ENCODE data around the gene INPP4A. TPM values are rescaled to one million over a fixed set of nuclear protein-coding genes. Genes with fewer than 3 reads are reported as not detected.

The INPP4A gene
- polyA plus RNA-seq, 3 donors, result 3.5 to 6.9 (median 4.9) TPM

DNA sequence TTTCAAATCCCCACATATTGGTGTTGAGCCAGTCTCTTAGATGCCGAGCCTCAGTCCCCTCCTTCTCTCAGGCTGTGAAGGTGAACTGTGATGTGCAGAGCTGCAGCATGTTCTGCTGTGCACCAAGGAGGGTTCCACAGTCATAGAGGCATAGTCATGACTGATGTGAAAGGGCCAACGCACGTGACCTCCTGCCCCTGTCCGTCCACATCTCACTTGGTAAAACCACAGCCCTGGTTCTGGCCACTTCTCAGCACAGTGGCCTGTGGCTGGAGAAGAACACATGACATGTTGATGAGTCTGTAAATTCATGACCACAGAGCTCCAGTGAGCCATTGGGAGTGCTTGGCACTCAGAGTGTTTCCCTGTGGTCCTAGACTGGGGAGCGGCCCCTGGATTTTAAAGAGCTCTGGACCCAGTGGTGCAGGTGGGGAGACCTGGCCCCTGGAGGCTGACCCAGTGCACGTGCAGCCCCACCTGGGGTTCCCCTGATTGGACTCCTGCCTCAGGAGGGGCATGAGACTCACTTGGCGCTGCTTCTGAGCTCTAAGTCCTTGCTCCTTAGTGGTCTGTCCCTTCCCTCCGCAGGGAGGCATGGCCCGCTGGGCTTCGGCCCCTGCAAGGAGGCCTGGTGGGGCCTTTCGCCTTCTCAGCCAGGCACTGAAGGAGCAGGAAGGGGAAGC, 25.3 kb downstream of the INPP4A start:
- 94 to 96% (median 95%) methylated on average over 11 of the region's 11 CpGs for WGBS, 3 donors

DNA sequence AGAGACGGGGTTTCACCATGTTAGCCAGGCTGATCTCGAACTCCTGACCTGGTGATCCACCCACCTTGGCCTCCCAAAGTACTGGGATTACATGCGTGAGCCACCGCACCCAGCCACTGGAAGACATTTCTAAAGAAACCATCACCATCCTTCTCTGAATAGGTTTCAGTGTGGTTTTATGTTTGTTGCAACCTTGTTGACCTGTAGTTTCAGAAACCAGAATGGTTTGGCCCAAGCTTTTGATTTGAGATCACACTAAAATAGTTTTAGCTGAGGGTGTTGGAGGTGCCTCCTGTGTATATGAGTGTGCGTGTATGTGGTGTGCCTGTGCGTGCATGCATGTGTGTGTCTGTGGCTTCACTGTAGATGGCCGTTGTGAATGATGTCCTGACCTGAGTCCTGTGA, 26.2 kb downstream of the INPP4A start:
- 88 to 92% (median 89%) methylated on average over 7 of the region's 7 CpGs for WGBS, 3 donors
- no peak overlapping the region for H3K27ac ChIP-seq (ENCODE audit: low read depth, low read length)

More for the DNA sequence above, 25.3 kb downstream of the INPP4A start:
- H3K27ac ChIP-seq (ENCODE audit: low read depth, low read length), result no peak overlapping the region

DNA sequence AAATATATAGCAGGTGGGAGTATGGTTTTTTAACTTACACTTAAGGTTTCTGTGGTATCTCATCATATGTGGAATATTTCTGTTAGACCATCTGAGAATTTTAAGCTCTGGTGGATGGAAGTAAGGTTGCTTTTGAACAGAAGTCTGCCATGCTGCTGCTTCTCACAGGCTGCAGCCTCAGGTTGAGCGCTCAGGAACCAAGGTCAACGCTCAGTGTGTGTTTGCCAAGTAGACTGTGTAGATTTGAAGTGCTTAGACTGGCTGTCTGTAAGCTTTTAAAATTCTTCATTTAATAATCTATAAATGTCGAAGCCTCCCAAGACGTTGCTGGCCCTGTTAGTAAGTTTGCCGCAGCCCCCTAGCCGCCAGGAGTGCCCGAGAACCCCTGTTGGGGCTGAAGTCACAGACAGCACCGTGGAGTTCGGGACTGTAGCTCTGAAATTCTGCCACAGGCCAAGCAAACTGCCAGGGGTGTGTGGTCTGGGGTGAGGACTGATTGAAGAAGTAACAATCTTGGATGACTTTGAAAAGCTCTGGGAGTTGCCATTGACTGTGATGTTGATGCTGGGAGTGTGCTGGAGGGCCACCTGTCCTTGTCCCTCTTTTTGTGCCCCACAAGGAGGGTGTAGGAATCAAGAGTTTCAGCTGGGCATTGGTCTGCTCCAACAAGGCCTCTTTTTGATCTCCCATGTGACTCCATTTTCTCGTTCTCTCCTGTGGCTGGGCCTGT, 26.9 kb downstream of the INPP4A start:
- WGBS, 3 donors, result 33 to 89% (median 88%) methylated on average over 10 of the region's 10 CpGs
- no peak overlapping the region for H3K27ac ChIP-seq (ENCODE audit: low read depth, low read length)

DNA sequence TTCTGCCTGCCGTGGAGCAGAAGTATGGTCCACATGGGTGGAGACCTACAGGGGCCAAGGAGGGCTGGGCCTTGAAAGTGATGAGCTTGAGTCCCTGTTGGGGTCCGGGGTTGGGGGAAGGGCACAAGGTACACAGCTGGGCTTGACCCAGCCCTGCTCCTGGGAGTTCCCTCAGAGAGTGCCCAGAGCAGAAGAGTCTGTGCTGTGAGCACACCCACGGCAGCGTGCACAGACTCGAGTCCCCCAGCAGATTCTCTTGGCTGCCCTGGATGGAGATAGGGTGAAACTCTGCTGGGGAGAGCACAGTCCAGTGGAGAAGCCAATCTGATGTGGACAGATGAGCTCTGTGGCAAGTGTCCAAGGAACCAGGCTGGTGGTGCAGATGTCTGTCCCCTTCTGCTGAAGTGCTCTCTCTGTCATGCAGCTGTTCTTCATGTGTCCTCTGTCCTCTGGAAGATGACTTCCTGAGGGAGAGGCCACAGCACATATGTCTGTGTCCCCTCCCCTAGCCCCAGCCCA, 27.5 kb downstream of the INPP4A start:
- 82 to 93% (median 92%) methylated on average over 5 of the region's 5 CpGs for WGBS, 3 donors
- H3K27ac ChIP-seq (ENCODE audit: low read depth, low read length), result no peak overlapping the region

DNA sequence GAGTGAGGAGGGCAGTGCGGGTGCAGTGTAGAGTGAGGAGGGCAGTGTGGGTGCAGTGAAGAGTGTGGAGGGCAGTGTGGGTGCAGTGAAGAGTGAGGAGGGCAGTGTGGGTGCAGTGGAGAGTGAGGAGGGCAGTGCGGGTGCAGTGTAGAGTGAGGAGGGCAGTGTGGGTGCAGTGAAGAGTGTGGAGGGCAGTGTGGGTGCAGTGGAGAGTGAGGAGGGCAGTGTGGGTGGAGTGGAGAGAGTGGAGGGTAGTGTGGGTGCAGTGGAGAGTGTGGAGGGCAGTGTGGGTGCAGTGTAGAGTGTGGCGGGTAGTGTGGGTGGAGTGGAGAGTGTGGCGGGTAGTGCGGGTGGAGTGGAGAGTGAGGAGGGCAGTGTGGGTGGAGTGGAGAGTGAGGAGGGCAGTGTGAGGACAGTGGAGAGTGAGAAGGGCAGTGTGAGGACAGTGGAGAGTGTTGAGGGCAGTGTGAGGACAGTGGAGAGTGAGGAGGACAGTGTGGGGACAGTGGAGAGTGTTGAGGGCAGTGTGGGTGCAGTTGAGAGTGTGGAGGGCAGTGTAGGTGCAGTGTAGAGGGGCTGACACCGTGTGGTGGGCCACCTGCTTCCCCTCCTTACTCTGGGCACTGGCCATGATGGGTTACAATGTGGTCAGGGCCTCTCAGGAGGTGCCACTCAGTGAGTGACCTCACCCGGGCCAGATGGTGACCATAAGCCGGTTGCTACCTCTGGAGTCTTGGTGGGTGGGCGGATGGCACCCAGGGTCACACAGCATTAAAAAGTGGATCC, 28.5 kb downstream of the INPP4A start:
- 90 to 95% (median 94%) methylated on average over 8 to 9 of the region's 9 CpGs for WGBS, 3 donors
- H3K27ac ChIP-seq (ENCODE audit: low read depth, low read length), result no peak overlapping the region

DNA sequence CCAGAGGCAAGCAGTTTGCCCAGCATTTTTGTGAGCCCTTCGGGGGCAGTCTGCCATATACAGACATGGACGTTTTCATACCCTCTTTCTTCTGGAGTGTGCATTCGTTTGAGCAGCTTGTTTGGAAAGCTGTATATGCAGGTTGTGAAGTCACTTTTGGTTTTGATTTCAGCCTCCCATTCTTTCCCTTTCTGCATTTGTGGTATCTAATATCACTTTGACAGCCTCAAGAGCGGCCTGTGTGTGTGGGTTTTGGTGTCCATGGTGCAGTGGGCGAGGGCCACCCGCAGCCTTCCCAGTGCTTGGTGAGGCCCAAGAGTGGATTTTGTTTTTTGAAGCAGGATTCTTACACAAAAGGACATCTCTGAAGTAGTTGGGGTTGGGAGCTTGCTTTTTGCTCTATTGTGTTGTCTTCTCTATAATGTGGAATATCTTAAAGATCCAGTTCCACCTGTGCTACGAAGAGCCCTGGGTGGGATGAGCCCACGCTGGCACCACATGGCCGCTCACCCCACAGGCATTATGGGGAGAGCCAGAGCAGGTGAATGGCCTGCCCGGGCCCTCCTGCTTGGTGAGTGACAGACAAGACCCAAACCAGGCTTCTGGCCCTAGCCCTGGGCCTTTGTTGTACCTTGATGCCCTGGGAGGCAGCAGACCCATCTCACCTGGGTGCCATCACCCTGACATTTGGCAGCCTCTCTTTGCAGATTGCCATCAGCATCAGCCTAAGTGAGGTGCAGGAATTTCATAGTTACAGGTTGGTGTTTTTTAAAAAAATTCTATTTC, 29.5 kb downstream of the INPP4A start:
- WGBS, 3 donors, result 77 to 89% (median 81%) methylated on average over 10 of the region's 10 CpGs
- no peak overlapping the region for H3K27ac ChIP-seq (ENCODE audit: low read depth, low read length)

DNA sequence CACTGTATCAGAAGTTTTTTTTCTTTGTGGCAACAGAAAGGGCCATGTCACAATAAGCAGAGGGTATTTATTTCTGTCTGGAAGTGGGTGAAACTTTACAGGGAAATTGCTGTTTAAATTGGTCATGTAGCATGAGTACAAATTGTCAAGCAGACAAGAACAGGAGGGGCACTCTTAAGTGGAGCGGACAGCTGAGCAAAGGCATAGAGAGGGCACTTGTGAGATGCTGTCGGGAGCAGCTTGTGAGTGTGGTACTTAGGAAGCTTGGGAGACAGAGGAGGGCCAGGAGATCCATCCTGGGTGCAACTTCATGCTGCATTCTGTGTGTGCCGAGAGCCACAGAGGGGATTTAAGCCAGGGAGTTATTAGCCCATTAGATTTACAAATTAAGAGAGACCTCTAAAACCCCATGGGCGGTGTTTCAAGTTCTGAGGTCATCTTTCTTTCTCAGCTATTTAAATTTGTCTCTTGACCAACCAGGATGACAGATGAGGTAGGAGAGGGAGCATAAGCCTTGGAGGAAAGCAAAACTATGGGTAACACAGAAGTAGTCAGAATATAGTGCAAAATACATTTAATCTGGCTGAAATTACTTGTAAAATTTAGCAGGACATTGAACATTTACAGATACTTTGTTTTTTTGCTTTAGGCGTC, 30.4 kb downstream of the INPP4A start:
- H3K27ac ChIP-seq (ENCODE audit: low read depth, low read length), result no peak overlapping the region
- 90 to 92% (median 90%) methylated on average over 5 of the region's 5 CpGs for WGBS, 3 donors

DNA sequence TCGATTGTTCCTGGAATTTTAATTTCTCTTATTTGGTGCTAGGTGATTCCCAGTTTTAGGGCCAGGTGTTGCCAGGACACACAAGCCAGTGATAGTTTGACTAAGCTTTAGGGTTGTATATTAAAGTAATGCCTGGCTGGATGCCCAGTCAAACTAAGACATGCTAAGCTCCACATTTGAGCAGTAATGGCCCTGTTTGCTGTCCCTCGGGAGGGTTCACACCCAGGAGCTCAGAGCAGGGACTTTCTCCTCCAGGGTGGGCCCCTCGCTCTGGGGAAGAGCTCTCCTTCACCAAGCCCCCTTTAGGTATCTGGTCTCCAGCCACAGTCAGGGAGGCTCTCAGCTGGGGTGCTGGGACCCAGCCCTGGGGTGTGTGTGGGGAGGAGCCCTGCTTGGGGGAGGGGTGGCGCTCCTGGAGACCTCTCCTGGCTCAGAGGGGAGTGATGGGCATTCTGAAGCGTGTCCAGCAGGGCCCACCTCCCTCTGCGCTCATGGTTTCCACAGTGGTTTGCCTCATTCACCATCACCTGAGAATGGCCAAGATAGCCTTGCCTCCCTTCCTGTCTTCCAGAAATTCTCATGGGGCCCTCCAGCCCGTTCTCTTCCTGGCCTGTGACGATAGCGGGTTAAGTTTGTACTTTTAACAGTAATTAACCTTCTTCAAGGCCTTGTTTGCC, 31.7 kb downstream of the INPP4A start:
- 77 to 86% (median 78%) methylated on average over 9 of the region's 9 CpGs for WGBS, 3 donors
- H3K27ac ChIP-seq (ENCODE audit: low read depth, low read length), result no peak overlapping the region

DNA sequence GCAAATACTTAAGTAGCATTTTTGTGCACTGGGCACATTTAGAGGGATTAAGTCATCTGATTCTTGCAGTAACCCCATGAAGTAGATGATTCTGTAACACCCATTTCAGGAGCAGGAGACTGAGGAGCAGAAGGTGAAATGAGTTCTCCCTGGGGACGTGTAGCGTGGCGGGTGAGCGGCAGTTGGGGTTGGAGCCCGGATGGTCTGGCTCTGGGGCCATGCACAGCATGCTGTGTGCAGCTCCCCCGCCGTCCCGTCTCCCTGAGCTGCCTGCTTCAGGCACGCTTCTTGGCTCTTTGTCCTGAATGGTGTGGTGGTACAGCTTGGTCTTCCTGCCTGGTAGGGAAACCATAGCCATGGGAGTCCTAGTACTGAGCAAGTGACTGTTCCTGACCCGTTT, 32.4 kb downstream of the INPP4A start:
- WGBS, 3 donors, result 96 to 99% (median 99%) methylated on average over 10 of the region's 10 CpGs
- H3K27ac ChIP-seq (ENCODE audit: low read depth, low read length), result no peak overlapping the region

DNA sequence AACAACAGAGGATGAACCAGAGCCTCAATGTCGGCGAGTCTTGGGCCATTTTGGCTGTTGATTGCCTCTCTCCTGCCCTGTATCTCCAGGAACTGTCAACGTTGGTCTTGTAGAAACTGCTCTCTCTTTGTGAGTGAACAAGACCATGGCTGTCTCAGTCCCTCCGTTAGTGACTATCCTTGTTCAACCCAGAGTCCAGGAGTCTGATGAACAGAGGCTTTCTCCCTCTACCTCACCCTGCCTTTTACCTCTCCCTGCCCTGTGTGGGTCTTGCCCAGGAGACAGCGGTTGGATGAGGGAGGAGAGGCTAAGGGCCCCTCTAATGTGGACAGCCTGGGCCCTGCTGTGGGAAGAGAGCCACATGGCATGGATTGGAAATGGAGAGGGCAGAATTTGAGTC, 32.8 kb downstream of the INPP4A start:
- no peak overlapping the region for H3K27ac ChIP-seq (ENCODE audit: low read depth, low read length)
- 94 to 97% (median 94%) methylated on average over 5 of the region's 5 CpGs for WGBS, 3 donors

DNA sequence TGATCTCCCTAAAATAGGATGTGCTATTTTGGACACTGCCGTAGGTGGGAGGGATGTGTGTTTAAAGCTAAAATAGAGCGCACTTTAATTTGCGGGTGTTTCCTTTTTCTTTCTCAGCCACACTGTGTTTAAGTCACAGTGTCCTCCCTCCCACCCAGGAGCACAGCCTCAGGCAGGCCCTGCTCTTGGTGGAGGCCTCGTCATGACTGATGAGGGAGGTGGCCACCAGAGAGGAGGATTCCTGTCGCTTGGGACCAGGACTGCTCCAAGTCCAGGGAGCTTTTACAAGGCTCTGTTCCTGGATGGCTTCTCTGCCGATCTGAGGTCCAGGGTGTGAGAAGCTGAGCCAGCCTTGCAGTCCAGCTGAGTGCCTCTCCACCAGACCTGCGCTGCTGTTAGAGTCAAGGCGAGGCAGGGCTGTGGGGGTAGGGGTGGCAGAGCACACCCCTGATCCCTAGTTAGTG, 33.5 kb downstream of the INPP4A start:
- WGBS, 3 donors, result 80 to 88% (median 80%) methylated on average over 8 of the region's 8 CpGs
- H3K27ac ChIP-seq (ENCODE audit: low read depth, low read length), result no peak overlapping the region

DNA sequence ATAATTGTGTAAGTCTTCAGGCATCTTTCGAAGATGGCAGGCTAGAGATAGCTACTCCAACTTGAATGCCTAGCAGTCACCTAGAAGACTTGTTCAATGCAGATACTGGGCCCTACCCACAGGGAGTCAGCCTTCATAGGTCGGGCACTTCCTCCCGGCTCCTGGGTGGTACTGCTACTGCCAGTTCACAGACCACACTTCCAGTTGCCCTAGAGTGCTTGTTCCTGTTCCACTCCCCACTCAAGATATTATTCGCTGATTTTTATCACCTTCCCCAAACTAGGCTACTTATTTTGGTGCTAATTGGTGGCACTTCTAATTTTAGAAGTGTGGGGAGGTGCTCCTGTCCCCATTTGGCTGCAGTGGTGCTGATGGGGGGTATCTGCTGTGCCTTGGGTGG, 34.2 kb downstream of the INPP4A start:
- 54 to 77% (median 63%) methylated on average over 4 of the region's 4 CpGs for WGBS, 3 donors
- no peak overlapping the region for H3K27ac ChIP-seq (ENCODE audit: low read depth, low read length)

DNA sequence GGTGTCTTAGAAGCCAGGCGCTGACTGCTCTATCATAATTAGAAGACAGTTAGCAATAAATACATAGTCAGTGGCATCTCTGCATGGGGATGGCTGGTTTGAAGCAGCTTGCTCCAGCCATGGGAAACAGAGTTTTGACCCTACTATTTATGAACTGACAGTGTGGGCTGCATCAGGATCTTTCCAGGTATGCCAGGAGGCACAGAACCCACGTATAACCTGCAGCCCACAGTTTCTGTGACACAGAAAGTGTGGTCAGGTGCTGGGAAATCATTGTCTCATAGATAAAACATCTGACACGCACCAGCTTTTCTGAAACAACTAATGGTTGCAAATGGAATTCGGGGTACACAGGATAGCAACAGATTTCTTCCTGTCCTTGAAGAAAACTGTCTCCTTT, 34.7 kb downstream of the INPP4A start:
- WGBS, 3 donors, result 51 to 65% (median 54%) methylated on average over 4 of the region's 4 CpGs
- H3K27ac ChIP-seq (ENCODE audit: low read depth, low read length), result no peak overlapping the region

DNA sequence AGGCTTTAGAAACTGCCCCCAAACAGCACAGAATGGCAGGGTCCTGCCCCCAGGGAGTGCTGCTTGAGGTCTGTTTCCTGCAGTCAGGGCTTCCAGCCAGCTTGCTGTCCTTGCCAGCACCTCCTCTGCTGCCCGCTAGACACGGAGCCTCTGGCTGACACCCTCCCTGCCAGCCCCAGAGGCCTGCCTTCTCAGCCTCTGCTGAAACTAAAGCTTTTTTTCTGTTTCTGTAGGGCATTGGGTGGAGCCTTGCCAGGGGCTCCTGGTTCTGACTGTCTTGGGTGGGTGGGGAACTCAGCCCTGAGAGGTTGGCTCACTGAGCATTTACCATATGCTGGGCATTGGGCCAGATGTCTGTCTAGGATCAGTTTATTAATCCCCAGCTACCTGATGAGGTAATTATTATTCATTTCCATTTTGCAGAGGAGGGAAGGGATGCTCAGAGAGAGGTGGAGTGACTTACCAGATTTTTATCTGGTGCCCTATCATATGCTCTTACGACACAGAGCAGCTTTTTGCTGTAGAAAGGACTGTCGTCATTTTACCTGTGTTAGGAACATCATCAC, 35.4 kb downstream of the INPP4A start:
- 24 to 30% (median 29%) methylated on average over 4 of the region's 4 CpGs for WGBS, 3 donors
- H3K27ac ChIP-seq (ENCODE audit: low read depth, low read length), result no peak overlapping the region

DNA sequence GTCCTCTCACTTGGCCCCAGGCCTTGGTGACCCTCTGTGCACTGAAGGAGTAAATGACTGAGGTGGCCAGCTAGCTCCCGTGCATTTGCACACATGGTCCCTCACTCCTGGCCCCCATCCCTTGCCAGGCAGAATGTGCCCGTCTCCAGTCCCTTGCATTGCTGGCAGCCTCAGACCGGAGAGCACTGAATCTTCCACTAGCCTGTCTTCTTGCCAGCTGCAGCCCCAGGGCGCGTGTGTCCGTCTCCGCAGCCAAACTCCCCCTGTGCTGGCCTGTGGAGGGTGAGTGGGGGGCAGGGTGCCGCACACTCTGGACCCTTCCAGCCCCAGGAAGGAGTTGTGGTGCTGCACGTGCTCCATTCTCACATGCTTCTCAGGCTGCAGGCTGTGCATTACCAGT, 35.9 kb downstream of the INPP4A start:
- no peak overlapping the region for H3K27ac ChIP-seq (ENCODE audit: low read depth, low read length)
- WGBS, 3 donors, result 62 to 87% (median 79%) methylated on average over 9 of the region's 9 CpGs

DNA sequence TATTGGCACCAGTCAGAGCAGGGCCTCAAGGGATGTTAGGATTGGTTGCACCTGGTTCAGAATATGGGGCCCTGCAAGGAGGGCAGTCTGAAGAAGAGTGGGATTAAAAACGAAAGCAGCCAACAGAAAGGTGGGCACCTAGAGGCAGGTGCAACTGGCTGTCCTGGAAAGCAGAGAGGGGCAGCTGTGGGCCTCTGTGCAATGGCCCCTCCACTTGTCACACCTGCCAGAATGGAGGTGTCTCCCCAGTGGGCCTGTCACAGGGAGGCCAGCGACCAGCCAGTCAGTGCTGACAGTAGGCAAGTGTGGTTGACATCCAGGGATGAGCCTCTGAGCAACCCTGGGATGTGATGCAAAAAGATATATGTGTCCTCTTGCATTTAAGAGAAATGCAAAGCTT, 37.7 kb downstream of the INPP4A start:
- no peak overlapping the region for H3K27ac ChIP-seq (ENCODE audit: low read depth, low read length)
- 87 to 94% (median 90%) methylated on average over 2 of the region's 2 CpGs for WGBS, 3 donors

DNA sequence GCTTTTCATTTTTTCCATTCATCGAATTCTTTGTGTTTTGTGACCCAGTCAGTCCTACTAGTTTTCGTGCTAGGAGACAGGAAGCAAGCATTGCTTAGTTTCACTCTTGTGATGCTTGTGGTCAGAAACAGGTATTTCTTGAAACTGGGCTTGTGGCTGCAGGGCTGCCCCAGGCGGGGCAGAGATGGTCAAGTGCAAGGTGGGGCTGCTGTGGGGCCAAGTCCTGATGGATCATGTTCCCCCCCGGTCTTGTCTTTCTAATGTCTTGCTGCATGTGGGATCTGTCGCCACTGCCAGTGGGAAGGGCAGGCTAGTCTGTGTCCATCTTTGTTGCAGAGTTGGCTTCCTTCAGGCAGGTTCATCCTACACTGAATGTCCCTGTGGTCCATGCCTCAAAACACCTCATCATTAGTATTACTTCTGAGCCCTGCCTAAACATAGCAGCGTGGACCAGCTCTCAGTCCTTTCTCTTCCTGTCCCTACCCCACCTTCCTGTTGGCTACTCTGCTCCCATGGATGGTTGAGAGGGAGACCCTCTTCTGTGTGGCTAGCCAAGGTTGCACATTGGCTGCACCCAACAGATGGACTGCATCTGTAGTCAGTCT, 38.7 kb downstream of the INPP4A start:
- no peak overlapping the region for H3K27ac ChIP-seq (ENCODE audit: low read depth, low read length)
- WGBS, 3 donors, result 70 to 97% (median 79%) methylated on average over 6 of the region's 6 CpGs

All from adipose tissue (tissue), 3 donors.